ENCODE measurements around the gene PSMB7. TPM values are rescaled to one million over a fixed set of nuclear protein-coding genes. Genes with fewer than 3 reads are reported as not detected.

The PSMB7 gene
- total and polyA plus RNA-seq, 2 of the 4 experiments (the other 2 are of a cell fraction) = 340 to 430 TPM

- DNase-seq (no peak), ATAC-seq (ENCODE audit: low read depth) (peak; percentile 4; the same call in 1 of the 2 replicates)
- dilution Hi-C loops (cut with HindIII; ENCODE audit: low sequenced_read_pairs, unreplicated experiment) (no loop called here), intact Hi-C loops (cut with micrococcal nuclease) (loop anchor here (2.0 kb wide), 2 partner anchors 85 to 217 kb away; no protein-coding TSS in a partner anchor), in situ Hi-C loops (cut with MboI; ENCODE audit: low sequenced_read_pairs) (no loop called here)
- Histone ChIP-seq H2BK120ac (ENCODE audit: low read depth, low read length) (peak overlapping the region; percentile 79), H2AFZ (replicated peaks; ENCODE audit: low read length, poor library complexity) (peak overlapping the region; percentile 60), H3K4me1 (ENCODE audit: control insufficient read depth, insufficient read depth, low read length) (peaks cover 20% of the 10 kb centered on the region), H4K91ac (ENCODE audit: insufficient read depth, low read depth, low read length) (peak overlapping the region; percentile 66), H3K4ac (ENCODE audit: low read depth, low read length) (peak overlapping the region; percentile 90), H2AK9ac (replicated peaks; ENCODE audit: low read depth, low read length, poor library complexity) (peak overlapping the region; percentile 87), H3K36me3 (ENCODE audit: control insufficient read depth, insufficient read depth, low read length) (peaks cover 80% of the 10 kb centered on the region), H2BK15ac (ENCODE audit: low read depth, low read length) (peak overlapping the region; percentile 17; the same call in 1 of the 3 replicates), H3K14ac (replicated peaks; ENCODE audit: low read depth, low read length) (peak overlapping the region; percentile 68), H2AK5ac (ENCODE audit: low read depth, low read length) (peak overlapping the region; percentile 93), H2BK20ac (ENCODE audit: low read depth, low read length) (peak overlapping the region; percentile 11), H4K20me1 (ENCODE audit: insufficient read depth, low read length) (peaks cover 15% of the 10 kb centered on the region), H3K9ac (ENCODE audit: low read depth, low read length) (peak overlapping the region; percentile 50), H4K8ac (ENCODE audit: low read depth in 2 of 2, low read length in 2 of 2) (peak overlapping the region; percentile 61 to 82), H3K79me1 (ENCODE audit: low read depth in 1 of 2, low read length in 2 of 2) (peaks cover 25 to 82% of the 10 kb centered on the region in 2 experiments), H3K27me3 (ENCODE audit: control insufficient read depth, insufficient read depth, low read length) (no peaks in the 10 kb centered on the region), H3K23ac (ENCODE audit: low read depth, low read length) (peak overlapping the region; percentile 33), H3K4me2 (ENCODE audit: low read depth, low read length) (peak overlapping the region; percentile 15; the same call in 1 of the 2 replicates), H3K9me1 (ENCODE audit: insufficient read depth, low read length) (0 out of 2 replicates have a peak, but pooled peaks cover 4% of the 10 kb centered on the region), H3K4me3 (ENCODE audit: insufficient read depth, low read depth, low read length) (no peak overlapping the region), H3K18ac (ENCODE audit: low read depth, low read length) (peak overlapping the region; percentile 4; the same call in 1 of the 2 replicates), H3K9me3 (ENCODE audit: control insufficient read depth, insufficient read depth, low read length) (no peaks in the 10 kb centered on the region), H3K27ac (ENCODE audit: insufficient read depth, low read length) (peak overlapping the region; percentile 90), H4K5ac (ENCODE audit: low read depth, low read length) (0 out of 2 replicates have a peak overlapping the region, but pooled peaks have one; percentile 3), H3K56ac (ENCODE audit: extremely low read depth, insufficient read depth, low read length) (peak overlapping the region; percentile 54; the same call in 1 of the 2 replicates), H2BK5ac (ENCODE audit: low read depth, low read length, poor library complexity, severe bottlenecking) (peak overlapping the region; percentile 89)
- TF ChIP-seq CHD1 (IDR thresholded peaks at IDR 0.05; ENCODE audit: low read depth, low read length) = no peak
- TF ChIP-seq NFE2L2 (IDR thresholded peaks at IDR 0.05; ENCODE audit: low read depth, low read length) = no peak
- TF ChIP-seq BHLHE40 (IDR thresholded peaks at IDR 0.05; ENCODE audit: low read depth, low read length) = no peak
- TF ChIP-seq RAD21 (IDR thresholded peaks at IDR 0.05; ENCODE audit: low read length) = no peak
- no peak for TF ChIP-seq RFX5 (IDR thresholded peaks at IDR 0.05; ENCODE audit: low read depth, low read length)
- TF ChIP-seq, protein P1, sequence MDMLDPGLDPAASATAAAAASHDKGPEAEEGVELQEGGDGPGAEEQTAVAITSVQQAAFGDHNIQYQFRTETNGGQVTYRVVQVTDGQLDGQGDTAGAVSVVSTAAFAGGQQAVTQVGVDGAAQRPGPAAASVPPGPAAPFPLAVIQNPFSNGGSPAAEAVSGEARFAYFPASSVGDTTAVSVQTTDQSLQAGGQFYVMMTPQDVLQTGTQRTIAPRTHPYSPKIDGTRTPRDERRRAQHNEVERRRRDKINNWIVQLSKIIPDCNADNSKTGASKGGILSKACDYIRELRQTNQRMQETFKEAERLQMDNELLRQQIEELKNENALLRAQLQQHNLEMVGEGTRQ (IDR thresholded peaks at IDR 0.05; ENCODE audit: low read depth, low read length) = no peak
- no peak for TF ChIP-seq SMC3 (IDR thresholded peaks at IDR 0.05; ENCODE audit: low read depth, low read length)
- TF ChIP-seq FOS (IDR thresholded peaks at IDR 0.05; ENCODE audit: low read depth, low read length) = no peak
- no peak for TF ChIP-seq CEBPB (IDR thresholded peaks at IDR 0.05; ENCODE audit: low read depth, low read length)
- TF ChIP-seq RCOR1 (IDR thresholded peaks at IDR 0.05; ENCODE audit: insufficient replicate concordance, low read length) = no peak
- no peak for TF ChIP-seq CTCF (conservative IDR thresholded peaks at IDR 0.05; ENCODE audit: low read depth, low read length)
- TF ChIP-seq ELK1 (IDR thresholded peaks at IDR 0.05; ENCODE audit: borderline replicate concordance, low read depth, low read length) = no peak
- TF ChIP-seq MAZ (IDR thresholded peaks at IDR 0.05; ENCODE audit: borderline replicate concordance, low read depth, low read length) = no peak
- CTCF ChIA-PET = no interaction called here
- WGBS, 2 experiments (ENCODE audit: extremely low coverage in 2 of 2, insufficient read length in 1 of 2) = 78% methylated on average over 16 of the region's 23 CpGs; no CpG with 5 or more reads in 1 of the 2 experiments
- POLR2A ChIA-PET (ENCODE audit: unreplicated experiment) = no interaction called here
- no TSS peak for BruUV-seq (replicated peaks)
Observed at GRCh38 chr9:124343533-124344290, 71.5 kb downstream of the PSMB7 start.
